Ishikawa (cell line): ENCODE measurements around the gene CDHR5.
A peak's percentile ranks its signal among the peaks of the same experiment; 100 is the strongest.

ENCODE experiments used
- CEBPB ChIP-seq: IDR thresholded peaks from 2 replicates; pipeline ENCODE4 v1.6.1; 2012
- CREB1 ChIP-seq: IDR thresholded peaks from 2 replicates; pipeline ENCODE4 v1.6.1; 2012; ENCODE audit warnings: low read depth
- EGR1 ChIP-seq: IDR thresholded peaks from 2 replicates; pipeline ENCODE4 v1.6.1; 2012
- EP300 ChIP-seq: IDR thresholded peaks from 2 replicates; pipeline ENCODE4 v1.6.1; 2012; ENCODE audit warnings: borderline replicate concordance
- FOXM1 ChIP-seq: IDR thresholded peaks from 2 replicates; pipeline ENCODE4 v1.6.1; 2012; ENCODE audit warnings: low read depth, borderline replicate concordance
- NFIC ChIP-seq: IDR thresholded peaks from 2 replicates; pipeline ENCODE4 v1.6.1; 2012
- RAD21 ChIP-seq: IDR thresholded peaks from 2 replicates; pipeline ENCODE4 v1.6.1; 2012; ENCODE audit warnings: low read depth
- TAF1 ChIP-seq: IDR thresholded peaks from 2 replicates; pipeline ENCODE4 v1.6.1; 2012; ENCODE audit warnings: low read depth, mild to moderate bottlenecking
- TEAD4 ChIP-seq: IDR thresholded peaks from 2 replicates; pipeline ENCODE4 v1.6.1; 2012
- YY1 ChIP-seq: IDR thresholded peaks from 2 replicates; pipeline ENCODE4 v1.6.1; 2012; ENCODE audit warnings: low read depth
- ZBTB7A ChIP-seq: IDR thresholded peaks from 2 replicates; pipeline ENCODE4 v1.6.1; 2012; ENCODE audit warnings: low read depth
- TF ChIP-seq, protein P1 (sequence below): IDR thresholded peaks from 2 replicates; pipeline ENCODE4 v1.6.1; 2012
- TF ChIP-seq, protein P2 (sequence below): IDR thresholded peaks from 2 replicates; pipeline ENCODE4 v1.6.1; 2012; ENCODE audit warnings: low read depth, mild to moderate bottlenecking
- TF ChIP-seq, protein P3 (sequence below): IDR thresholded peaks from 2 replicates; pipeline ENCODE4 v1.6.1; 2012

DNA sequence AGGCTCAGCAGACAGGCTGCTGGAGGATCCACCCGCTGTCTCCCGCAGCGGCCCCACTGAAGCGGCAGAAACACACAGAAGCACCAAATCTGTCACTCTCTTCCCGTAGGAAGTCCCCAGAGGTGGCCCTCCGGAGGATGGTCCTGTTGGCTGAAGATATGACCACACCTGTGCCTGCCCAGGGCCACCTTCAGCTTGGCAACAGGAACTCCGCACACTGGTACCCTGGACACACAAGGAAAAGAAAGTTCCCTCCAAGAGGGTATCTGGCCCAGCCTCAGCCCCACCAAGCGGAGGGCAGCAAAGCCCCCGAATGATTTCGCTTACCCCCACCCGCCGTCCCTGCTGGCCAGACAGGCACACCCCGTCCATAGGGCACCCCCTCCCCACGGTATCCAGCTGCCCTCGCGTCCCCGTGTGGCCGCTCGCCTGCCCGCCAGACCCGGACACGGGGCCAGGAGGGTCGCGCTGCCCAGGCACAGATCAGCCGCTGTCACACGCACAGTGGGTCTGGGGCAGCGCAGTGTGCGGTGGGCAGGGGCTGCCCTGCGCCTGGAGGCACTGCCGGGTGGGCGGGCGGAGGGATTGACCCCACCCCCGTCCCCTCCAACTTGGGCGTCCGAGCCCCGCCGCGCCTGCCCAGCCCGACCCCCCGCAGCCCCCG lies 57.0 kb downstream of the CDHR5 start:
- TF ChIP-seq FOXM1 (no peak), CREB1 (no peak), RAD21 (no peak), EGR1 (no peak), TAF1 (no peak), EP300 (no peak), TEAD4 (no peak), NFIC (no peak), CEBPB (no peak), YY1 (no peak), ZBTB7A (peak; percentile 93; the same call in 1 of the 2 replicates)
- TF ChIP-seq, protein P1, sequence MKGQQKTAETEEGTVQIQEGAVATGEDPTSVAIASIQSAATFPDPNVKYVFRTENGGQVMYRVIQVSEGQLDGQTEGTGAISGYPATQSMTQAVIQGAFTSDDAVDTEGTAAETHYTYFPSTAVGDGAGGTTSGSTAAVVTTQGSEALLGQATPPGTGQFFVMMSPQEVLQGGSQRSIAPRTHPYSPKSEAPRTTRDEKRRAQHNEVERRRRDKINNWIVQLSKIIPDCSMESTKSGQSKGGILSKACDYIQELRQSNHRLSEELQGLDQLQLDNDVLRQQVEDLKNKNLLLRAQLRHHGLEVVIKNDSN = 0 out of 2 replicates have a peak, but pooled peaks have one; percentile 1
- TF ChIP-seq, protein P2, sequence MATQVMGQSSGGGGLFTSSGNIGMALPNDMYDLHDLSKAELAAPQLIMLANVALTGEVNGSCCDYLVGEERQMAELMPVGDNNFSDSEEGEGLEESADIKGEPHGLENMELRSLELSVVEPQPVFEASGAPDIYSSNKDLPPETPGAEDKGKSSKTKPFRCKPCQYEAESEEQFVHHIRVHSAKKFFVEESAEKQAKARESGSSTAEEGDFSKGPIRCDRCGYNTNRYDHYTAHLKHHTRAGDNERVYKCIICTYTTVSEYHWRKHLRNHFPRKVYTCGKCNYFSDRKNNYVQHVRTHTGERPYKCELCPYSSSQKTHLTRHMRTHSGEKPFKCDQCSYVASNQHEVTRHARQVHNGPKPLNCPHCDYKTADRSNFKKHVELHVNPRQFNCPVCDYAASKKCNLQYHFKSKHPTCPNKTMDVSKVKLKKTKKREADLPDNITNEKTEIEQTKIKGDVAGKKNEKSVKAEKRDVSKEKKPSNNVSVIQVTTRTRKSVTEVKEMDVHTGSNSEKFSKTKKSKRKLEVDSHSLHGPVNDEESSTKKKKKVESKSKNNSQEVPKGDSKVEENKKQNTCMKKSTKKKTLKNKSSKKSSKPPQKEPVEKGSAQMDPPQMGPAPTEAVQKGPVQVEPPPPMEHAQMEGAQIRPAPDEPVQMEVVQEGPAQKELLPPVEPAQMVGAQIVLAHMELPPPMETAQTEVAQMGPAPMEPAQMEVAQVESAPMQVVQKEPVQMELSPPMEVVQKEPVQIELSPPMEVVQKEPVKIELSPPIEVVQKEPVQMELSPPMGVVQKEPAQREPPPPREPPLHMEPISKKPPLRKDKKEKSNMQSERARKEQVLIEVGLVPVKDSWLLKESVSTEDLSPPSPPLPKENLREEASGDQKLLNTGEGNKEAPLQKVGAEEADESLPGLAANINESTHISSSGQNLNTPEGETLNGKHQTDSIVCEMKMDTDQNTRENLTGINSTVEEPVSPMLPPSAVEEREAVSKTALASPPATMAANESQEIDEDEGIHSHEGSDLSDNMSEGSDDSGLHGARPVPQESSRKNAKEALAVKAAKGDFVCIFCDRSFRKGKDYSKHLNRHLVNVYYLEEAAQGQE = no peak
- TF ChIP-seq, protein P3, sequence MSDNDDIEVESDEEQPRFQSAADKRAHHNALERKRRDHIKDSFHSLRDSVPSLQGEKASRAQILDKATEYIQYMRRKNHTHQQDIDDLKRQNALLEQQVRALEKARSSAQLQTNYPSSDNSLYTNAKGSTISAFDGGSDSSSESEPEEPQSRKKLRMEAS = no peak; the same call in 1 of the 2 replicates
